Smooth muscle cell (in vitro differentiated cells): ENCODE results near the gene JMJD4. TPM values are rescaled to one million over a fixed set of nuclear protein-coding genes. Genes with fewer than 3 reads are reported as not detected.
A peak's percentile ranks its signal among the peaks of the same experiment; 100 is the strongest.

Experiments used
- DNase-seq: peaks from one replicate; lab custom pipeline; 2025; ENCODE audit not compliant: unreplicated experiment; lab: John Stamatoyannopoulos, UW
- H2AFZ ChIP-seq: fragments of 200-600 bp; sonication (generic); 2 replicates; pipeline ENCODE4 v1.6.0; 2016; ENCODE audit warnings: antibody characterized with exemption, low read depth, mild to moderate bottlenecking
- H3F3A ChIP-seq: fragments of 200-600 bp; sonication (generic); 2 replicates; pipeline ENCODE4 v1.6.0; 2017; ENCODE audit warnings: antibody characterized with exemption, low read depth
- H3K27ac ChIP-seq: fragments of 200-600 bp; sonication (generic); 2 replicates; pipeline ENCODE4 v1.5.1; 2016; ENCODE audit warnings: low read depth, mild to moderate bottlenecking
- H3K27me3 ChIP-seq: fragments of 200-600 bp; sonication (generic); 2 replicates; pipeline ENCODE4 v1.6.1; 2016; ENCODE audit warnings: low read depth, mild to moderate bottlenecking
- H3K36me3 ChIP-seq: fragments of 200-600 bp; sonication (generic); 2 replicates; pipeline ENCODE4 v1.5.1; 2016; ENCODE audit warnings: low read depth
- H3K4me1 ChIP-seq: fragments of 200-600 bp; sonication (generic); 2 replicates; pipeline ENCODE4 v1.5.1; 2016; ENCODE audit warnings: low read depth
- H3K4me2 ChIP-seq: fragments of 200-600 bp; sonication (generic); 2 replicates; pipeline ENCODE4 v1.6.0; 2016; ENCODE audit warnings: mild to moderate bottlenecking
- H3K4me3 ChIP-seq: fragments of 200-600 bp; sonication (generic); 2 replicates; pipeline ENCODE4 v1.5.1; 2016; ENCODE audit warnings: mild to moderate bottlenecking
- H3K79me2 ChIP-seq: fragments of 200-600 bp; sonication (generic); 2 replicates; pipeline ENCODE4 v1.6.0; 2016; ENCODE audit warnings: low read depth, mild to moderate bottlenecking
- H3K9ac ChIP-seq: fragments of 200-600 bp; sonication (generic); 2 replicates; pipeline ENCODE4 v1.6.0; 2016; ENCODE audit warnings: low read depth
- H3K9me3 ChIP-seq: fragments of 200-600 bp; sonication (generic); replicated peaks from 2 replicates; pipeline ENCODE4 v1.5.1; 2016; ENCODE audit warnings: low read depth
- H4K20me1 ChIP-seq: fragments of 200-600 bp; sonication (generic); 2 replicates; pipeline ENCODE4 v1.6.0; 2016; ENCODE audit warnings: low read depth
- CTCF ChIP-seq: fragments of 200-600 bp; sonication (generic); IDR thresholded peaks from 2 replicates; pipeline ENCODE4 v1.5.1; 2017; ENCODE audit warnings: borderline replicate concordance, mild to moderate bottlenecking, antibody characterized with exemption; ENCODE audit not compliant: insufficient read depth, poor library complexity, severe bottlenecking
- WGBS: methylation state at CpG from one replicate; pipeline ENCODE4 v1.1.7; 2016; ENCODE audit warnings: low lambda C conversion rate; 5-methylcytosine and 5-hydroxymethylcytosine counted together
- polyA plus RNA-seq: library from polyadenylated mRNA; unstranded; fragments of >200 nt; fragmentation: Nextera tagmentation; extraction: Ambion mirVana; gene quantifications from 2 replicates; pipeline ENCODE4 v1.2.1, GENCODE V29; 2016
- total RNA-seq: library from RNA; depleted of rRNA; stranded (reverse); fragments of >200 nt; gene quantifications from 2 replicates; pipeline ENCODE4 v1.2.3, GENCODE V29; 2014

The JMJD4 gene
- total and polyA plus RNA-seq, 2 experiments from 2014 or later = 8.5 to 19.5 TPM

DNA sequence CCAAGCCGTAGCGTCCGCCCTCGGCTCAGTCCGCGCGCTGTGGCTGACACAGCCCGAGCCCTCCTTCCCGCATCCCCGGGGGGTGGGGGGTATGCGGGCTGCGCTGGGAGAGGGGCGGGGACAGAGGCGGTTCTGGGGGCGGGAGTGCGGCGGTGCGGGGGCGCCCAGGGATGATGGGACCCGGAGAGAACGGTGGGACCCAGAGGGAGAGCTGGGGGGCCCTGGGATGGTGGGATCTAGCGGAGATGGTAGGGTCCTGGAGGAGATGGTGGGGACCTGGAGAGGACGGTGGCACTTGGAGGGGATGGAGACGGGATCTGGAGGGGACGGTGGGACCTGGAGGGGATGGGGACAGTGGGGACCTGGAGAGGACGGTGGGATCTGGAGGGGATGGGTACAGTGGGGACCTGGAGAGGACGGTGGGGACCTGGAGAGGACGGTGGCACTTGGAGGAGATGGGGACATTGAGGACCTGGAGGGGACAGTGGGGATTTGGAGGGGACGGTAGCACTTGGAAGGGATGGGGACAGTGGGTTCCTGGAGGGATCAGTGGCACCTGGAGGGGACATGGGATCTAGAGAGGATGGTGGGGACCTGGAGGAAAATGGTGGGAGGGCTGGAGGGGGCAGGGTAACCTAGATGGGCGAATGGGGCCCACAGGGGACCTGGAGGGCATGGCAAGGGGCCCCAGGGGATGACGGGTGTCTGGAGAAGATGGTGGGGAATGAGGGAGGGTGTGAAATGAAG, 610 bp upstream of the JMJD4 start:
- peaks cover 74% of the 10 kb centered on the region for H3K79me2 ChIP-seq
- H4K20me1 ChIP-seq = peaks cover 27% of the 10 kb centered on the region
- peak overlapping the region; percentile 100 for H3K4me3 ChIP-seq
- H3K9me3 ChIP-seq = no peaks in the 10 kb centered on the region
- H2AFZ ChIP-seq = peak overlapping the region; percentile 99
- H3K27ac ChIP-seq = peak overlapping the region; percentile 53
- H3K36me3 ChIP-seq = no peaks in the 10 kb centered on the region
- under 1% methylated on average over 26 of the region's 31 CpGs for WGBS
- no peak for DNase-seq
- TF ChIP-seq CTCF = no peak
- H3K4me2 ChIP-seq = peak overlapping the region; percentile 98
- no peaks in the 10 kb centered on the region for H3F3A ChIP-seq
- no peaks in the 10 kb centered on the region for H3K27me3 ChIP-seq
- H3K4me1 ChIP-seq = peaks cover 10% of the 10 kb centered on the region
- peak overlapping the region; percentile 92 for H3K9ac ChIP-seq

- H3F3A ChIP-seq = peaks cover 3% of the 10 kb centered on the region
- H3K9me3 ChIP-seq = no peaks in the 10 kb centered on the region
- H3K79me2 ChIP-seq = peaks cover 62% of the 10 kb centered on the region
- no peaks in the 10 kb centered on the region for H3K36me3 ChIP-seq
- DNase-seq = no peak
- no peak for TF ChIP-seq CTCF
- H3K4me3 ChIP-seq = peak overlapping the region; percentile 100
- H3K9ac ChIP-seq = peak overlapping the region; percentile 86
- H3K4me2 ChIP-seq = peak overlapping the region; percentile 98
- H4K20me1 ChIP-seq = peaks cover 15% of the 10 kb centered on the region
- peak overlapping the region; percentile 99 for H2AFZ ChIP-seq
- WGBS = 4% methylated on average over 10 of the region's 10 CpGs
- peaks cover 10% of the 10 kb centered on the region for H3K4me1 ChIP-seq
- H3K27ac ChIP-seq = peak overlapping the region; percentile 24
- H3K27me3 ChIP-seq = no peaks in the 10 kb centered on the region
Observed at GRCh38 chr1:227734546-227734855, 601 bp downstream of the JMJD4 start.

DNA sequence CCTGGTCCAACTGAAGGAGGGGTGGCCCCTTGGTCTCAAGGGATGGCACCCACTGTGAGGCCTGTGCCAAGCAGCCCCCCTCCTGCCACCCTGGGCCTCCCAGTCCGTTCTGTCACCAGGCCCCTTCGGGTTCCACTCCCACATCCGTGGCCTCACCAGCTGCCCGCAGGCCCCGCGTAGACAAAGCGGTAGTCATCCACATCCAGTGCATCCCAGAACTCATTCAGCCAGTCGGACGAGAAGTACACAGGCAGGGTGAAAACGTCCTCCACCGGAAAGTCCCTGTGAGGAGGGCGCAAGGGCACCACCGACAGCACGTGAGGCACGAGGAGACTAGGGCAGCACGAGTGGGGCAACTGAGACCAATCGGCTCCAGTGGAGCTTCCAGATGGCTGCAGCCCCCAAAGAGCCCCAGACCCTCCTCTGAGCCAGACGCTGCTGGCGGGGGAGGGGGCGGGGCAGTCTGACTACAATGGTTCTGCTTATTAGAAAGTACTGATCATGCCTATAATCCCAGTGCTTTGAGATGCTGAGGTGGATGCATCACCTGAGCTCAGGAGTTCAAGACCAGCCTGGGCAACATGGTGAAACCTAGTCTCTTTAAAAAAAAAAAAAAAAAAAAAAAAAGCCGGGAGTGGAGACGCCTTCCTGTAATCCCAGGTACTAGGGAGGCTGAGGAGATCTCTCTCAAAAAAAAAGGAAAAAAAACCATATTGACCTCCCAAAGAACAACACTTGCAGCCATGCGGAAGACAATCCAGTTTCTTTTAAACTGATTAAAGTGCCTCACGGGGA, 1.2 kb downstream of the JMJD4 start:
- peak overlapping the region; percentile 100 for H3K4me3 ChIP-seq
- TF ChIP-seq CTCF = no peak
- H2AFZ ChIP-seq = no peak overlapping the region
- no peaks in the 10 kb centered on the region for H3K27me3 ChIP-seq
- peaks cover 56% of the 10 kb centered on the region for H3K79me2 ChIP-seq
- peak overlapping the region; percentile 86 for H3K9ac ChIP-seq
- no peaks in the 10 kb centered on the region for H3K9me3 ChIP-seq
- WGBS = 76% methylated on average over 24 of the region's 24 CpGs
- H3K27ac ChIP-seq = peak overlapping the region; percentile 24
- peaks cover 4% of the 10 kb centered on the region for H3F3A ChIP-seq
- peak overlapping the region; percentile 98 for H3K4me2 ChIP-seq
- peaks cover 12% of the 10 kb centered on the region for H3K4me1 ChIP-seq
- DNase-seq = no peak
- no peaks in the 10 kb centered on the region for H3K36me3 ChIP-seq
- H4K20me1 ChIP-seq = peaks cover 10% of the 10 kb centered on the region
